ENCODE measurements around the gene LY6G6C. TPM values are rescaled to one million over a fixed set of nuclear protein-coding genes. Genes with fewer than 3 reads are reported as not detected.

The LY6G6C gene
- total and polyA plus RNA-seq, 2 of the 4 experiments (the other 2 are of a cell fraction) = not detected

- Histone ChIP-seq H4K5ac (ENCODE audit: low read depth, low read length) (no peak overlapping the region), H4K8ac (ENCODE audit: low read depth in 2 of 2, low read length in 2 of 2) (no peak overlapping the region; a peak in 1 of 4 replicates), H2BK15ac (ENCODE audit: low read depth, low read length) (no peak overlapping the region), H3K9me3 (ENCODE audit: control insufficient read depth, insufficient read depth, low read length) (no peaks in the 10 kb centered on the region), H3K36me3 (ENCODE audit: control insufficient read depth, insufficient read depth, low read length) (peaks cover 16% of the 10 kb centered on the region), H2BK20ac (ENCODE audit: low read depth, low read length) (no peak overlapping the region), H3K9ac (ENCODE audit: low read depth, low read length) (no peak overlapping the region), H3K9me1 (ENCODE audit: insufficient read depth, low read length) (no peaks in the 10 kb centered on the region), H3K27ac (ENCODE audit: insufficient read depth, low read length) (no peak overlapping the region), H2AK5ac (ENCODE audit: low read depth, low read length) (no peak overlapping the region), H2AK9ac (replicated peaks; ENCODE audit: low read depth, low read length, poor library complexity) (no peak overlapping the region), H3K18ac (ENCODE audit: low read depth, low read length) (no peak overlapping the region), H3K23ac (ENCODE audit: low read depth, low read length) (no peak overlapping the region), H3K14ac (replicated peaks; ENCODE audit: low read depth, low read length) (no peak overlapping the region), H3K27me3 (ENCODE audit: control insufficient read depth, insufficient read depth, low read length) (no peaks in the 10 kb centered on the region), H3K56ac (ENCODE audit: extremely low read depth, insufficient read depth, low read length) (no peak overlapping the region), H4K91ac (ENCODE audit: insufficient read depth, low read depth, low read length) (no peak overlapping the region), H3K4me1 (ENCODE audit: control insufficient read depth, insufficient read depth, low read length) (peaks cover 9% of the 10 kb centered on the region), H4K20me1 (ENCODE audit: insufficient read depth, low read length) (no peaks in the 10 kb centered on the region), H2BK120ac (ENCODE audit: low read depth, low read length) (no peak overlapping the region), H3K4ac (ENCODE audit: low read depth, low read length) (no peak overlapping the region), H3K79me1 (ENCODE audit: low read depth in 1 of 2, low read length in 2 of 2) (peaks cover 0 to 3% of the 10 kb centered on the region in 2 experiments; a peak in 1 of 4 replicates), H2AFZ (replicated peaks; ENCODE audit: low read length, poor library complexity) (peak overlapping the region; percentile 28), H3K4me2 (ENCODE audit: low read depth, low read length) (no peak overlapping the region), H2BK5ac (ENCODE audit: low read depth, low read length, poor library complexity, severe bottlenecking) (no peak overlapping the region), H3K4me3 (ENCODE audit: insufficient read depth, low read depth, low read length) (no peak overlapping the region)
- dilution Hi-C loops (cut with HindIII; ENCODE audit: low sequenced_read_pairs, unreplicated experiment) (no loop called here), in situ Hi-C loops (cut with MboI; ENCODE audit: low sequenced_read_pairs) (no loop called here), intact Hi-C loops (cut with micrococcal nuclease) (no loop called here)
- BruUV-seq (replicated peaks) = no TSS peak
- ChIA-PET CTCF (no interaction called here), POLR2A (ENCODE audit: unreplicated experiment) (no interaction called here)
- no CpG with 5 or more reads among the region's 6 CpGs for WGBS, 2 experiments (ENCODE audit: extremely low coverage in 2 of 2, insufficient read length in 1 of 2)
- DNase-seq (no peak), ATAC-seq (ENCODE audit: low read depth) (no peak)
- TF ChIP-seq RCOR1 (IDR thresholded peaks at IDR 0.05; ENCODE audit: insufficient replicate concordance, low read length) (no peak), POLR2A (IDR thresholded peaks at IDR 0.05; ENCODE audit: low read depth, low read length) (0 out of 2 replicates have a peak, but pooled peaks have one; percentile 24), RAD21 (IDR thresholded peaks at IDR 0.05; ENCODE audit: low read length) (no peak)
These were observed 44.6 kb downstream of the LY6G6C start for GRCh38 chr6:31676904-31677303.
